ENCODE results near the gene SOX5.
"Not testable (repeated sequence)": the region's sequence is repeated elsewhere in the genome, so short reads cannot be mapped to it uniquely, and the experiment has no call there.

Gene SOX5

DNA sequence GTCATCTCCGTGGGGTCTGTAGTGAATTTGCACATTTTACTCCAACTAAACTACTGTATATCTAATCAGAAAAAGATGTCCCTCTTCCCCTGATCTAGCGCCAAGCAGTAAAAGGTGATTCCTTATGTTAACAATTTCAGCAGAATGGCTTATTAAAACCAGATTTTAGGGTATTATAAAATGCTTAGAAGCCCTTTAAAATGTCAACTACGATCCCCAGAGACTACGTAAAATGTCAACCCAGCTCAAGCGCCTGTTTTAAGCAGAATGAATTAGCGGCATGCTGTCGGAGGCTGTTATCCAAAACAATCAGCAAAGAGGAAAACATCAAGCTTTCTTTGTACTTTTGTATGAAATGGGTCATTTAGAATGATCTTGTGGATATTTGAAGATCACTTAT lies 408.9 kb downstream of the SOX5 start:
- no peak for DNase-seq (ENCODE audit: low spot score)

DNA sequence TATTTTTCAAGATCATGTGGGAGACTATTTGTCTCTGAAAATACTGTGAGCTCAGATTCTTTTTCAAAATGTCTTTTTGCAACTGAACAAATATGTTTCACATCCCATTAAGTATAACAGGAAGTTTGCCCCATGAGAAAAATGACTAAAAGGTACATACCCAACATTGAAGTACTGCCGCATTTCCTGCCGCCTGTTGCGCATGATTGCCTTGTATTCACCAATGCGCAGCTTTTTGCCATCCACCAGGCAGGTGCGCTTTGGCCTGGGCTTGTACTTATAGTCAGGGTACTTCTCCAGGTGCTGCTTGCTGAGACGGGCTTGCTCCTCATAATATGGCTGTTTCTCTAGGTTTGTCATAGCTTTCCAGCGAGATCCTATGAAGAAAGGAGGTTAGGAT lies 413.2 kb downstream of the SOX5 start:
- DNase-seq (ENCODE audit: low spot score), result no peak

DNA sequence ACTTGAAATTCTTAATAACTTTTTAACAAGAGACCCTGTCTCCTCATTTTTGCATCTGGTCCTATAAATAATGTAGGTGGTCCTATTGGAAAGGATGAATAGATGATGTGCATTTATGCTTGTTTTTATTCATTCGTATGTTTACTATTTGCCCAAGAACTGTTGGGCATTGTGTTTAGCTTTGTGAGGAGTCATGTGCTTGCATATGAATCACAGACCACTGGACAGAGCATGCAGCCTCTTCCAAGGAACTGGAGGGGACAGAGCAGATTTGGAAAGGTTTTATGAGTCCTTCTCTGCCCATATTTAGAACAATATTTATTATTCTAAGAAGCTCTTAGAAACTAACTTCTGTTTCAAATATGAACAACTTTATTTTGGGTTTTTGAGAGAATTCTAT lies 414.0 kb downstream of the SOX5 start:
- no peak for DNase-seq (ENCODE audit: low spot score)

GRCh38 chr12:23534196-23534595 lies 415.3 kb downstream of the SOX5 start:
- no peak for DNase-seq (ENCODE audit: low spot score)

- DNase-seq (ENCODE audit: low spot score), result no peak
These were observed 415.8 kb downstream of the SOX5 start for GRCh38 chr12:23533699-23534098.

- no peak for DNase-seq (ENCODE audit: low spot score)
These were observed 416.2 kb downstream of the SOX5 start for GRCh38 chr12:23533265-23533664.

GRCh38 chr12:23528316-23528715 lies 421.2 kb downstream of the SOX5 start:
- no peak for DNase-seq (ENCODE audit: low spot score)

DNA sequence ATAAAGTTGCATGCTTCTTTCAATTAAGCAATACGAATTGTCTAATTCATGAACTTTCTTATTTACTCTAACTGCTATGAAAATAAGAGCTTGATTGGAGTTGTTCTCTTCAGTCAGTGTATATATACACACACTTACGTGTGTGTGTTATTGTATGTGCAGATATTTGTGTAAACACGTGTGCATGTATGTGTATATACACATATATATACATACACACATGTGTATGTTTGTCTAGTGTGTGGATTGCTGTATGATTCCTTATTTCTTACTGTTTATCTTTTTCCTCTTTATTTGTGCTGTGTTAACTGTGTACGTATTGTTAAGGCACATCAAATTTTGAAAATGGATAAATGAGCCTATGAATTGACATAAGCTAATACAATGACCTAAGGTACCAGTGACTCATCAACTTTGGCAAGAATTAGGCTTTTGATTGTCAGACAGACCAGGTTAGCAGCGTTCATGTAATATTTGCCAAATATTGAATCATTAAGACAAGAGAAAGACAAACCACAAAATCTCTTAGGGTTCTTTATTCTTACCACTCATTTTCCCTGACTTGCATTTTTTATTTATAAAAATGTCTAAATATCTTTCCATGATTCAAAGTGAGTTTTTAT lies 423.9 kb downstream of the SOX5 start:
- no peak for DNase-seq (ENCODE audit: low spot score)

DNA sequence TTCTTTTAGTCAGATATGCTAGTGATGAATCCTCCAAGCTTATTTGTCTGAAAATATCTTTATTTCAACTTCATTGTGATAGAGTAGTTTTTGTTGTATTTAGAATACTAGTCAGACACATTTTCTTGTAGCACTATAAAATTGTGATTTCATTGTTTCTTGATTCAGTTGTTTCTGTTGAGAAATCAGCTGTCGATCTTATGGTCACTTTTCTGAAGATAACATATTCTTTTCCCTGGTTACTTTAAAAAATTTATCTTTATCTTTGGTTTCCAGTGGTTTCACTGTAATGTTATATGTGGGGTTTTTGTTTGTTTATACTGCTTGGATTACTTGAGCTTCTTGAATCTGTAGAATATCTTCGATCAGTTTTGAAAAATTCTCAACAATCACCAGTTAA lies 426.1 kb downstream of the SOX5 start:
- DNase-seq (ENCODE audit: low spot score), result no peak

- not testable (repeated sequence) for DNase-seq (ENCODE audit: low spot score)
These were observed 430.0 kb downstream of the SOX5 start for GRCh38 chr12:23519444-23519843.

DNA sequence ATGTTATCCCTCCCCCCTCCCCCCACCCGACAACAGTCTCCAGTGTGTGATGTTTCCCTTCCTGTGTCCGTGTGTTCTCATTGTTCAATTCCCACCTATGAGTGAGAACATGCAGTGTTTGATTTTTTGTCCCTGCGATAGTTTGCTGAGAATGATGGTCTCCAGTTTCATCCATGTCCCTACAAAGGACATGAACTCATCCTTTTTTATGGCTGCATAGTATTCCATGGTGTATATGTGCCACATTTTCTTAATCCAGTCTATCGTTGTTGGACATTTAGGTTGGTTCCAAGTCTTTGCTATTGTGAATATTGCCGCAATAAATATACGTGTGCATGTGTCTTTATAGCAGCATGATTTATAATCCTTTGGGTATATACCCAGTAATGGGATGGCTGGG lies 433.7 kb downstream of the SOX5 start:
- not testable (repeated sequence) for DNase-seq (ENCODE audit: low spot score)

GRCh38 chr12:23510484-23510883 lies 439.0 kb downstream of the SOX5 start:
- DNase-seq (ENCODE audit: low spot score), result no peak

- DNase-seq (ENCODE audit: low spot score), result not testable (repeated sequence)
These were observed 439.6 kb downstream of the SOX5 start for GRCh38 chr12:23509832-23510231.

- DNase-seq (ENCODE audit: low spot score), result not testable (repeated sequence)
These were observed 441.7 kb downstream of the SOX5 start for GRCh38 chr12:23507785-23508184.

DNA sequence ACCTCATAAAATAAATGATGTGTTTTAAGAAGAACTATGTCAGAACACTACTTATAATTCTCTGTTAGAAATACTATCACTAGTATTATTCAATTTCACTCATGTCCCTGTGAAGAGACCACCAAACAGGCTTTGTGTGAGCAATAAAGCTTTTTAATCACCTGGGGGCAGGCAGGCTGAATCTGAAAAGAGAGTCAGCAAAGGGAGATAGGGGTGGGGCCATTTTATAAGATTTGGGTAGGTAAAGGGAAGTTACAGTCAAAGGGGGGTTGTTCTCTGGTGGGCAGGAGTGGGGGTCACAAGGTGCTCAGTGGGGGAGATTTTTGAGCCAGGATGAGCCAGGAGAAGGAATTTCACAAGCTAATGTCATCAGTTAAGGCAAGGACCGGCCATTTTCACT lies 443.7 kb downstream of the SOX5 start:
- not testable (repeated sequence) for DNase-seq (ENCODE audit: low spot score)

DNA sequence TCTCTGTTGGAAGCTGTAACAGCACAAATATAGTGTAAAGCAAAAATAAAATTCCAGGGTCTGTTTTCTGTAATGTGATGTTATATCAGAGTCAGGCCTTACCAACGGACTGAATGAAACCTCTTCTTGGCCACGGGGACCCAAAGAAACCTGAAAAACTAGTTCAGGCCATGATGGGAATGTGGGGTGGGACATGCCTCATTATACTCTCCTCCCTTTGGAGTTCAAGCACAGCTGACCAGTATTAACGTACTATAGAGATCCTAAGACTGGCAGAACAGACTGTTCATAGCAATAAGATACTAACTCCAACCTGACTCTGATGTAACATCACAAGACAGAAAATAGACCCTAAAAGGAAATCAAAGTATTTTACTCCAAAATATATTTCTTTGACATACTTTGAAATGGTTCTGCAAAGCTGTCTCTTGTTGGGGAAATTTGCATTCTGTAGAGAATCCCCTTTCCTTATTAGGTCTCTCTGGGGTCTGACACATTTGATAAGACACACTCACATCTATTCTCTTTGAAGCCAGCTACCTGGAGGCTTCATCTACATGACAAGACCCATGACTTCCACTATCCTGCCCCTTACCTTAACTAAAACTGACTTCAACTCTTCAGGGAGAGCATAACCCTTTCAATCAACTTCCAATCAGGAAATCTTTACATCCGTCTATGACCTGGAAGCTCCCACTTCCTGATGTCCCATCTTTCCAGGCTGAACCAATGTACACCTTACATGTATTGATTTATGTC lies 444.6 kb downstream of the SOX5 start:
- no peak for DNase-seq (ENCODE audit: low spot score)

DNA sequence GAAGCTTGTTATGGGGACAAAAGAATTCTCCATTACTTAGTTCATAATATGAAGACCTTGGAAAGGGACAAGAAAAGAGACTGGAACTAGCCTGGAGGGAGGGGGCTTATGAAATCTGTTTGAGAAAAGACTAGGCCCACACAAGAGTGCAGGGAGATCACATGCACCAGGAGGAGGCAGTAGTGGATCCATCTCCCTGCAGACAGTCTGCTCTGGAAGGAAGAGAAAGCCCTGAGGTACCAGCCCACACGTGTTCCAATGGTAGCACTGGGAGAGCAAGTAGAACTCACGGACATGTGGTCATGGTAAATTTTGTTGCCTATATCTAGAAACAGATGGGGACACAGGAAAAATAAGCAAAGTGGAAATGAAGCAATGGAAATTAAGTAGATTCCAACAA lies 445.4 kb downstream of the SOX5 start:
- no peak for DNase-seq (ENCODE audit: low spot score)

GRCh38 chr12:23503544-23503943 lies 445.9 kb downstream of the SOX5 start:
- DNase-seq (ENCODE audit: low spot score), result no peak

DNA sequence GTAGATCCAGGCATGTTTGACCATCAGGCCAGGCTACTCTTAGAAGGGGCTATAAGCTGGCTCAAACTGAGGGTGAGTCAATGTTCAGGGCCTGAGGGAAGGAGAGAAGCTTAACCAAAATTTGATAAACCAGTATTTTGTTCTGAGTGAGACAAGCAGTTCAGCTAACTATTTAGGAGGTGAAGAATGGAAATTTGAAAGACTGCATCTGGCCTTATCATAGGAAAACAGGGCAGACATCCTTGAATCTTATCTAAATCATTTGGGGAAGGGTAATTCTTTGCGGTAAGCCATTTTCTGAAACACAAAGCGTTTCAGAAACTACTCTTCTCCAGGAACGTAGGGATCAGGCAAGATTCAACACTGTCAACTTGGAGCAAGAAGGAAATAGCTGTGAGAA lies 447.2 kb downstream of the SOX5 start:
- DNase-seq (ENCODE audit: low spot score), result no peak

DNA sequence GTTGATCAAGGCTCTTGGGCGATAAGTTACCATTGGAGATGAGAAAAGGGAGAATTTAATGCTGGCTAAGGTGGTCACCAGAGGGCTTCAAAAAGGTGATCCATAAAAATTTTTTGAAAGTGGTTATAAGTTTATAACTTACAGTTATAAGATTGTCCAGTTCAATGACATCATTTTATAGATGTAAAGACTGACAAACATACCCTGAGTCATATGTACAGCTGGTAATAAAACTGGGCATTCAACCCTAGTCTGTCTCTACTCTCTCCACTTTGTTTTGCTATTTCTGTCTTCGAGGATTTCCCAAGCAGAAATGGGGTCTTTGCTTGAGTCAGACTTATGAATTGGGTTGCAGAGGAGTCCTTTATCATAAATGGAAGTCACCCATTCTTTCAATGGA lies 454.0 kb downstream of the SOX5 start:
- no peak for DNase-seq (ENCODE audit: low spot score)

DNA sequence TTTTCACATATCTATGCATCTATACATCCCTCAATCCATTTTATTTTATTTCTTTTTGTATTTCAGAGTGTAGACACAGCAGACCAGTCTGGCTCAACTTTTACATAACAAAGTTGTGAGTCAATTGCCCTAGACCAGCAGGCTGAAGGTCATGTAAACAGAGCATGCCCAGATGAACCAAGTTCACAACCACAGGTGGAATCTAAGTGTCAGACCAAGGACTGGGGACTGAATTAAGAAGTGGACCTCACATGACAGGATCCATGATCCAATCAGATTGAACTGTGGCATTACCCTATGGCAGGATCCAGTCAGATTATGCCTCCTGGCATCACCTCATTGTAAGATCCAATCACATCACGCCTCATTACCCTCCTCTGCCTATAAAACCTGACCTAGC lies 455.8 kb downstream of the SOX5 start:
- no peak for DNase-seq (ENCODE audit: low spot score)

GRCh38 chr12:23491029-23491428 lies 458.4 kb downstream of the SOX5 start:
- not testable (repeated sequence) for DNase-seq (ENCODE audit: low spot score)

GRCh38 chr12:23488130-23488529 lies 461.3 kb downstream of the SOX5 start:
- no peak for DNase-seq (ENCODE audit: low spot score)

DNA sequence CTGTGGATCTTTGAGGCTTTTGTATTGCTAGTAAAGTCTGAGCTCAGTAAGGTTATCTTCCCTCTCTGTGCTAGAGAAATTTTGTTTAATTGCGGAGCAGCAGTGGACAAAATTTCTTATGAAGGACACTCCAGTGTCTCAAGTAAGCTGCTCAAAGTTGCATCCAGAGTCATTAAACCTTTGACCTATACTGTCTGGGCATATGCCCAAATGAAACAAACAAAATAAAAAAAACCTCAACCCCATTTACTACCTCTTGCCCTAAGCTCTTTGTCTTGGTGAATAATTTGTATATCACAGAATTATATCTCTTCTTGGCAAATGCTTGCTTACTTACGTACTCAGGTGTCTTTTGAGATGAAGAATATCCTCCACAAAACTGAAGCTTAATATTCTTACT lies 465.2 kb downstream of the SOX5 start:
- no peak for DNase-seq (ENCODE audit: low spot score)

Measured in CD4-positive, alpha-beta T cell treated with Interleukin-6 at 100 ng/mL for 8 hours (primary cell).